H1 (cell line): ENCODE measurements around the gene SPATA33. TPM values are rescaled to one million over a fixed set of nuclear protein-coding genes. Genes with fewer than 3 reads are reported as not detected.

Source experiments
- ASH2L ChIP-seq: fragments of 200-600, 300-600 bp; sonication (generic); IDR thresholded peaks from one replicate; pipeline ENCODE4 v1.7.1; 2017; ENCODE audit warnings: low read length
- ATF3 ChIP-seq: IDR thresholded peaks from 2 replicates; pipeline ENCODE4 v1.6.1; 2011; ENCODE audit warnings: low read depth, mild to moderate bottlenecking, low read length; ENCODE audit not compliant: insufficient read depth
- CBX8 ChIP-seq: fragments of 300-800, 300-1000 bp; sonication (generic); IDR thresholded peaks from 2 replicates; pipeline ENCODE4 v1.7.1; 2016; ENCODE audit warnings: low read depth, low read length, borderline replicate concordance
- CHD2 ChIP-seq: IDR thresholded peaks from 2 replicates; pipeline ENCODE4 v1.6.1; 2012; ENCODE audit warnings: low read length, improper control_type of control experiment
- E2F6 ChIP-seq: IDR thresholded peaks from 2 replicates; pipeline ENCODE4 v1.6.1; 2012; ENCODE audit warnings: inconsistent platforms
- EGR1 ChIP-seq: IDR thresholded peaks from 2 replicates; pipeline ENCODE4 v1.6.1; 2011; ENCODE audit warnings: low read depth, low read length, borderline replicate concordance
- GTF2F1 ChIP-seq: IDR thresholded peaks from 2 replicates; pipeline ENCODE4 v1.6.1; 2012; ENCODE audit warnings: low read depth, low read length, improper control_type of control experiment, borderline replicate concordance
- HDAC6 ChIP-seq: IDR thresholded peaks from one replicate; pipeline ENCODE4 v1.7.1; 2012; ENCODE audit warnings: low read depth, mild to moderate bottlenecking, inconsistent platforms, low read length, moderate library complexity
- JUND ChIP-seq: IDR thresholded peaks from 2 replicates; pipeline ENCODE4 v1.6.1; 2011; ENCODE audit warnings: mild to moderate bottlenecking, improper control_type of control experiment, low read length
- KDM4A ChIP-seq: IDR thresholded peaks from one replicate; pipeline ENCODE4 v1.7.1; 2012; ENCODE audit warnings: low read depth, mild to moderate bottlenecking, moderate library complexity, low read length, inconsistent platforms; ENCODE audit not compliant: severe bottlenecking
- MAX ChIP-seq: IDR thresholded peaks from 2 replicates; pipeline ENCODE4 v1.6.1; 2012; ENCODE audit warnings: inconsistent platforms
- PHF8 ChIP-seq: fragments of 200-600 bp; sonication (generic); conservative IDR thresholded peaks from 2 replicates; pipeline ENCODE4 v1.7.1; 2012; ENCODE audit warnings: low read depth, mild to moderate bottlenecking, inconsistent platforms, low read length, moderate library complexity
- RBBP5 ChIP-seq: IDR thresholded peaks from 2 replicates; pipeline ENCODE4 v1.7.1; 2012; ENCODE audit warnings: low read depth, mild to moderate bottlenecking, inconsistent platforms, low read length, moderate library complexity, borderline replicate concordance
- RNF2 ChIP-seq: fragments of 200-900, 300-1000 bp; sonication (generic); IDR thresholded peaks from 2 replicates; pipeline ENCODE4 v1.7.1; 2016; ENCODE audit warnings: borderline replicate concordance, low read depth, mild to moderate bottlenecking, antibody characterized with exemption, low read length; ENCODE audit not compliant: poor library complexity, severe bottlenecking; ENCODE audit errors: missing control alignments
- RXRA ChIP-seq: IDR thresholded peaks from 2 replicates; pipeline ENCODE4 v1.6.1; 2011; ENCODE audit warnings: low read depth, mild to moderate bottlenecking, low read length, moderate library complexity; ENCODE audit not compliant: insufficient read depth
- SP1 ChIP-seq: IDR thresholded peaks from 2 replicates; pipeline ENCODE4 v1.6.1; 2011; ENCODE audit warnings: low read depth, low read length
- TCF12 ChIP-seq: IDR thresholded peaks from 2 replicates; pipeline ENCODE4 v1.6.1; 2011; ENCODE audit warnings: low read depth, mild to moderate bottlenecking, low read length
- polyA plus RNA-seq, 7 experiments: library from polyadenylated mRNA; depleted of rRNA in 3 of 7; stranded (reverse) in 5 of 7; unstranded in 2 of 7; fragments of >200 nt in 5 of 7; fragments of 200-250 nt in 2 of 7; gene quantifications; 1 replicate in 5 of 7; 2 replicates in 1 of 7; 4 replicates in 1 of 7; pipeline versions ENCODE4 v1.2.1 to v1.2.3, GENCODE V29; 2011 to 2013; ENCODE audit warnings: missing spikeins in 2 of 7, mixed read lengths in 2 of 7
- total RNA-seq: library from RNA; stranded (reverse); fragmentation: NEBNext Ultra II Directional; extraction: Animal tissue kit (Norgen Biotek cat#: 25700); gene quantifications from 2 replicates; pipeline ENCODE4 v1.2.1, GENCODE V29; 2021

SPATA33 gene
- total and polyA plus RNA-seq, 2 of the 8 experiments (the other 6 are each of a cell fraction or from before 2014, with no cell fraction given): 5.4 to 16.9 TPM

- TF ChIP-seq PHF8 (no peak), E2F6 (peak; percentile 77), ATF3 (no peak), RNF2 (no peak), GTF2F1 (no peak), CBX8 (no peak), TCF12 (no peak), JUND (no peak), RBBP5 (peak; percentile 1; the same call in 1 of the 2 replicates), ASH2L (peak; percentile 11), HDAC6 (no peak), SP1 (no peak), RXRA (no peak), CHD2 (no peak), MAX (peak; percentile 87), KDM4A (peak; percentile 41), EGR1 (no peak)
These were observed 29.7 kb downstream of the SPATA33 start (continued) for GRCh38 chr16:89687092-89687940.
